Adrenal gland (tissue), 5 donors: ENCODE measurements around the gene CERK.

Experiments
- POLR2A ChIP-seq, 2 donors: fragments of 450-650 bp; IDR thresholded peaks; one replicate each; pipeline ENCODE4 v1.6.1; 2017; ENCODE audit warnings: antibody characterized with exemption in 2 of 2, mild to moderate bottlenecking in 2 of 2, moderate library complexity in 1 of 2
- TF ChIP-seq, protein P1 (sequence below), 6 experiments: fragments of 450-650 bp in 4 of 6; fragments of 200-600 bp in 2 of 6; sonication (generic) in 1 of 6; IDR thresholded peaks; 1 replicate in 5 of 6; 2 replicates in 1 of 6; pipeline versions ENCODE4 v1.5.1 to v1.8.0; 2016 to 2021; ENCODE audit warnings: antibody characterized with exemption in 6 of 6, mild to moderate bottlenecking in 2 of 6, moderate library complexity in 1 of 6
- donor health status: DM: no; HTN: no; CAD: no.

DNA sequence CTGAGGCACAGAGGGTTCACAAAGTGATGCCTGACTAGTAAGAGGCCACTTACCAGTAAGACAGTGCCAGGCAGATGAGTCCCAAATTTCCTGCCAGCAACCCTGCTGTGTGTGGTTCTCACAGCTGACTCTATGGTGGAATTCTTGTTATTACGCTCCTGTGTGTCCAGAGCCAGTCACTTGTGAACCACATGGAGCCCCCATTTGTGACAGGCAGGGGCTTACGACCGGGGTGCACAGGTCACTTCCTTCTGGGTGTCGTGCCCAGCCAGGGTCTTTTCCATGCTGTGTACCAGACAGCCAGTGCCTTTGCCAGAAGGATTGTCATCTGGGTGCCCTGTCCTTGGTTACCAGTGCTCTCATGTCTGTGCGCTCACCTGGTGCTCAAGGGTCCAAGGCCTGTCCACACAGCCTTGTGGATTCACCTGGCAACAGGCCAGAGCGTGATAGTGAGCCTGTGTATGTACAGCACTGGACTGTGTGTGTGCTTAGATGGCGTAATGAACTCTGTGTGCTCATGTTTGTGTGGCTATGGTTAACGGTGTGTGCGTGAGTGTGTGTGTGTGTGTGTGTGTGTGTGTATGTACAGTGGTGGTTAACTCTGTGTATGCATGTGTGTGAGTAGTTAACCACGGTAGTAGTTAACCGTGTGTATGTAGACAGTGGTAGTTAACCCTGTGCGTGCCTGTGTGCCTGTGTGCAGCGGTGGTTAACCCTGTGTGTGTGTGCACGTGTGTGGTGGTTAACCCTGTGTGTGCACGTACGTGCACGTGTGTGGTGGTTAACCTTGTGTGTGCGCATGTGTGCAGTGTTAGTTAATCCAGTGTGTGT is 99.2 kb downstream of the CERK start:
- TF ChIP-seq POLR2A (IDR thresholded peaks at IDR 0.05): no peak
- TF ChIP-seq, protein P1, sequence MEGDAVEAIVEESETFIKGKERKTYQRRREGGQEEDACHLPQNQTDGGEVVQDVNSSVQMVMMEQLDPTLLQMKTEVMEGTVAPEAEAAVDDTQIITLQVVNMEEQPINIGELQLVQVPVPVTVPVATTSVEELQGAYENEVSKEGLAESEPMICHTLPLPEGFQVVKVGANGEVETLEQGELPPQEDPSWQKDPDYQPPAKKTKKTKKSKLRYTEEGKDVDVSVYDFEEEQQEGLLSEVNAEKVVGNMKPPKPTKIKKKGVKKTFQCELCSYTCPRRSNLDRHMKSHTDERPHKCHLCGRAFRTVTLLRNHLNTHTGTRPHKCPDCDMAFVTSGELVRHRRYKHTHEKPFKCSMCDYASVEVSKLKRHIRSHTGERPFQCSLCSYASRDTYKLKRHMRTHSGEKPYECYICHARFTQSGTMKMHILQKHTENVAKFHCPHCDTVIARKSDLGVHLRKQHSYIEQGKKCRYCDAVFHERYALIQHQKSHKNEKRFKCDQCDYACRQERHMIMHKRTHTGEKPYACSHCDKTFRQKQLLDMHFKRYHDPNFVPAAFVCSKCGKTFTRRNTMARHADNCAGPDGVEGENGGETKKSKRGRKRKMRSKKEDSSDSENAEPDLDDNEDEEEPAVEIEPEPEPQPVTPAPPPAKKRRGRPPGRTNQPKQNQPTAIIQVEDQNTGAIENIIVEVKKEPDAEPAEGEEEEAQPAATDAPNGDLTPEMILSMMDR (IDR thresholded peaks at IDR 0.05): no peak
